HG02642 (cell line): ENCODE data around the gene PCBP4.
"Not testable (repeated sequence)": the region's sequence is repeated elsewhere in the genome, so short reads cannot be mapped to it uniquely, and the experiment has no call there.

Experiments used
- ATAC-seq: cut with Tn5 transposase; IDR thresholded peaks from one replicate; pipeline ENCODE4 v1.9.1; 2021; ENCODE audit warnings: mild to moderate bottlenecking; ENCODE audit not compliant: unreplicated experiment, poor library complexity

The PCBP4 gene

DNA sequence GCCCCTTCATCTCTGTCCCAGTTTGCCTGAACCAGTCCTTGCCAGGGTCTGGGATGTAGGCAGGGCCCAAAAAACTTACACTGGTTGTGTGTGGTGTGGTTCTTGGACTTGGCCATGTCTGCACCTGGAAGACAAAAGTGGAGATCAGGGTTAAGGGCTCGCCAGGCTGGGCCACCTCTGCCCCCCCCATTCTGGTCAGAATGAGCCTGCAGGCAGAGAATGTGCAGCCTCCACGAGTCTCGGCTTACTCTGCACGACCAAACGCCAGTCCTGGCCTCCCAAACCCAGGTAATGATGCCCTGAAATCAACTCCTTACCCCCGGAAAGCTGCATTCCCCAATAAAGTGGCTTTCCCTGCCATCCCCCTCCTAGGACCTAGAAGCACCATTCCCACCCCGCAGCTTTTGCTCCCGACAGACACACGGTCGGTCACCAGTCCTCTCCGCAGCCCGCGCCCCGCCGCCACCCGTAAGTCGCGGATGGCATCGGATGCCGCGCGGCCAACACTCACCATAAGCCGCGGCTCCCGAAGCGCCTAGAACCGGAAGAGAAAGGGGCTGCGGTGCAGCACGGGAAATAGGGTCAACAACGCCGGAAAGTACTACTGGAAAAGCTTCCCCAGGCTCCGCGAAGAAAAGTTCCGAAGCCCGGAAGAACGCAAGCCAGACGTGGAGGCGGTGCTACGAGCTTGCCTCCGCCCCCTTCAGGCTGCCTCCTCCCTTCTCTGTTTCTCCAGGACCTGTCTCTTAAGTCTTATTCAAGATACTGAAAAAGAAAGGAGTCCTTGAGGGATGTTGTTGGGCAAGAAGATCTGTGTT is 28.3 kb upstream of the PCBP4 start, which contains the start of gene RPL29:
RPL29 (minus strand) TSS at position 550 of the 818 bp plus-strand sequence; CDS start at position 116, 434 bp downstream.
- peak; percentile 87 for ATAC-seq

DNA sequence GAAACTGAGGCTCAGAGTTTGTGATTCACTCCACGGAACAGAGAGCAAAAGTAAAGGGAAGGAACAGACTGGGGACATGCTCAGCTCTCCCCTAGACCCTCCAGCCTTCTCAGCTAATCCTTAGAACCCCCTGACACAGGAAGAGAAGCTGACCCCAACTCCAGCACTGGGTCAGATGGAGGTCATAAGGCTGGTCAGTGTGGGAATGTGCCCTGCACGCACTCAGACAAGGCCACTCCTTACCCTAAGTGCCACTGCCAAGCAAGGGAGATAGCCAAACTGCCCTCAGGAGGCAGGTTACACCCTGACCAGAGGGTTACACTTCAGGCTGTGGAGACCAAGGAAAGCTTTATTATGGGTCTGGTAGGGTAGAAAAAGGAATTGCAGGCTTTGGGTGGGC is 27.3 kb upstream of the PCBP4 start:
- ATAC-seq, result no peak

DNA sequence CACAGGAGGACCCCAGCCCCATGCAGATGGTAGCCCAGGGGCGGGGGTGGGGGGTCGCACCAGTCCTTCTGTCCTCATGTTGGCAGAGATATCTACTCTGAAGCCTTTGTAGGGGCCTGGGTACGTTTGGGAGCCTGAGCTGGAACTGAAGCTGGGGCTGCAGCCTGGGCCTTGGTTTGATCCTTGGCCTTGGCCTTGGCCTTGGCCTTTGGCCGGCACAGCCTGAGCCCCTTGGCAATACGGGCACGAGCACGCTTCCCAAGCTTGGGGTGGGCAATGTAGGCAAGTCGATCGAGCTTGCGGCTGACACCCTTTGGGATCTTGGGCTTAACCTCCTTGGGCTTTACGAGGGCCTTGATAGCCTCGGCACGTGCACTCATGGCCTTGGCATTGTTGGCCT is 26.4 kb upstream of the PCBP4 start:
- not testable (repeated sequence) for ATAC-seq

DNA sequence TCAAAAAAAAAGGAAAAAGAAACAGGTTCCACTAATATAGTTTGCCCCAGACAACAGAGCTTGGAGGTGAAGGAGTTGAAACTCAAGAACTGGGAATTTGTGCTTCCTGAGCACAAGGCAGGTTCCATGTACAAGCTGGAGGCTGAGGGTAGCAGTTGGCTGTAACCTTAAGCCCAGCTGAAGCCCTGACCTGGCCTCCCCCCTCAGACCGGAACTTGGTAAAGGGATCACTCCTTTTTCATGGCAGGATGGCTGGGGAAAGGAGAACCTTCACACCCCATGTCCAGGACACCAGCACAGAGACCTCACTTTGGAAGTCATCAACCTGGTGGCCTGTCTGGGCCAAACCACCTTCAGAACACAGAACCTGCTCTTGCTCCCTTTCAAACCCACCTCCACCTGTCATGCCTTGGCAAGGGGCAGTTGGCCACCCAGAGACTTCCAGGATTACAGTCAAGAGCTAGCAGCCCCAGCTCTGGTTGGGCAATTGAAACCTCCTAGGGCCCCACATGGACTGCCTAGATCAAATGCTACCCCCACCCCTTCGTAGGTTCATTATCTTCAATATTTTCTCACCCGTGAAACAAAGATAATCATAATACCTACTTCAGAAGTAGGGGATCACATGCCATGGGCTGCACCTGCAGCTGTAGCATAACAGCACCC is 24.9 kb upstream of the PCBP4 start:
- no peak for ATAC-seq

DNA sequence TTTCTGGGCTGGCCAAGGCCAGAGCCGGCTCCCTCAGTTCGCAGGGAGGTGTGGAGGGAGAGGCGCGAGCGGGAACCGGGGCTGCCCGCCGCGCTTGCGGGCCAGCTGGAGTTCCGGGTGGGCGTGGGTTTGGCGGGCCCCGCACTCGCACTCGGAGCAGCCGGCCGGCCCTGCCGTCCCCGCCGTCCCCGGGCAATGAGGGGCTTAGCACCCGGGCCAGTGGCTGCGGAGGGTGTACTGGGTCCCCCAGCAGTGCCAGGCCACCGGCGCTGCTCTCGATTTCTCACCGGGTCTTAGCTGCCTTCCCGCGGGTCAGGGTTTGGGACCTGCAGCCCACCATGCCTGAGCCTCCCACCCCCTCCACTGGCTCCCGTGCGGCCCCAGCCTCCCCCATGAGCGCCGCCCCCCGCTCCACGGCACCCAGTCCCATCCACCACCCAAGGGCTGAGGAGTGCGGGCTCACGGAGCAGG is 23.3 kb upstream of the PCBP4 start:
- ATAC-seq, result not testable (repeated sequence)

DNA sequence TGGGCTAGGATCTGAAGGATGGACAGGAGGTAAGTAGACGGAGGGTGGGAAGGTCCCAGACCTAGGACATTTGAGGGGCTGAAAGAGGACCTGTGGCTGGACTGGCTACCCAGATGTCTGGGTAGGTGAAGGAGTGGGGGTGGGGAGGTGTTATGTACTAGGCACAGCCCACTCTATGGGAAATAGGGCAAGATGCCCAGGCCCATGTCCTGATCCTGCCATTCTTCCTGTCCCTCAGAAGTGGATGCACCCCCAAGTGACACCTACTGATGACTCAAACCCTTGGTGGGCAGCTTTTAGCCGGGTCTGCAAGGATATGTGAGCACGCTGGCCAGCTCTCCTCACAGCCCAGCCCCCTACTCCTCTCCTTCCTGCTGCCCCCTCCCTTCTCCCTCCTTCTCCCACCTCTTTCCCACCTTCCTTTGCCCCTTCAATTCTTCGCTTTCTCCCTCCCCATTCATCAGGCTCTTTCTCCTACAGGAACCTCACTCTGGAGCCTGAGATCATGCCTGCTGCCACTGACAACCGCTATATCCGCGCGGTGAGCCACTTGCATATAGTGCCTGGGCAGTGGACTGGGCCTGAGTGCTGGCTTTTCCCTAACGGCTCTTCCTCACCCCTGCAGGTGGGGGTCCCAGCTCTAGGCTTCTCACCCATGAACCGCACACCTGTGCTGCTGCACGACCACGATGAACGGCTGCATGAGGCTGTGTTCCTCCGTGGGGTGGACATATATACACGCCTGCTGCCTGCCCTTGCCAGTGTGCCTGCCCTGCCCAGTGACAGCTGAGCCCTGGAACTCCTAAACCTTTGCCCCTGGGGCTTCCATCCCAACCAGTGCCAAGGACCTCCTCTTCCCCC is 21.3 kb upstream of the PCBP4 start:
- no peak for ATAC-seq

DNA sequence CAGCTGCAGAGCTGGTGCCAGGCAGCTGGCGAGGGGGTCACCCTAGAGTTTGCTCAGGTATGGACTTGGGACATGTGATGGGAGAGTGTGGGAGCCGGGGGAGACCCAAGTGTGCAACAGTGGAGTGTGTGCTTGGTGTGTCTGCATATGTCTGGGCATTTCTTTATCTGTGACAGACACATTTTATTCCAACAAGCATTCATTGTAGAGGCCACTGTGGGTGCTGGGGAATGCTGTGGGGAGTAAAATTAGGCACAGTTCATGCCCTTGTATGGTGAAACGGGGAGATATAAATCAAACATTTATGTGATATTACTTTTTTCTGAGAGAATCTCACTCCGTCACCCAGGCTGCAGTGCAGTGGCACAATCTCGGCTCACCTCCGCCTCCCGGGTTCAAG is 20.3 kb upstream of the PCBP4 start:
- no peak for ATAC-seq

DNA sequence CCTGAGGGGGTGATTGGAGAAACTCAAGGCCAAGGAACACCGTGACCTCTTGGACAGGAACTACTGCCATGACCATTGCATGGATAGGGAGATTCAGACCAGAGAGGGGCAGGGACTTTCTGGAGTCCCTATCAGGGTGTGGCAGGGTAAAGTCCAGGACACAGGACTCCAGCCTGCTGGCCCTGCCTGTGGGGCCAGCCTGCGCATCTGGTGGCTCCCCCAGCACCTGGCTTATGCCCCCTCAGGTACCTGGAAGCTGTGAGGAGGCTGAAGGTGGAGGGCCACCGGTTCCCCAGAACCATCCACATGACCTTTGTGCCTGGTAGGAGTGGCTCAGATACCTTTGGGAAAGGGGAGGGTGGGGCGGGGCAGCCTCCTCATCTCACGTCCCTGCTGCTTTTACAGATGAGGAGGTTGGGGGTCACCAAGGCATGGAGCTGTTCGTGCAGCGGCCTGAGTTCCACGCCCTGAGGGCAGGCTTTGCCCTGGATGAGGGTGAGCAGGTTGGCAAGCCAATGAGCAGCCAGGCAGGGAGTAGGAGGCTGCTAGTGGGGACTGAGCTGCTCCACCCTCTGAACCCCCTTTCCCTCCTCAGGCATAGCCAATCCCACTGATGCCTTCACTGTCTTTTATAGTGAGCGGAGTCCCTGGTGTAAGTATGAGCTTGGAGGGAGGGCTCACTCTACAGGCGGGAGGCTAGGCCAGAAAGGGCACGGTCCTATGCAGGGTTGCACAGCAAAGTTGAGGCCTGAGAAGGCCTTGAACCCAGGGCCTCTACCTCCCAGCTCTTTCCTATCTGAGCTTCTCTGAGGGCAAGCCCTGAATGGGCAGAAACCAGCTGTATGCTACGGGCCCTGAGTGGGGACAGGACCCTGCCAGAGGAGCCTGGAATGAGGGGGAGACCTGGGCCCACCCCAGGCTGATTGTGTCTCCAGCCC is 19.0 kb upstream of the PCBP4 start:
- ATAC-seq, result no peak

DNA sequence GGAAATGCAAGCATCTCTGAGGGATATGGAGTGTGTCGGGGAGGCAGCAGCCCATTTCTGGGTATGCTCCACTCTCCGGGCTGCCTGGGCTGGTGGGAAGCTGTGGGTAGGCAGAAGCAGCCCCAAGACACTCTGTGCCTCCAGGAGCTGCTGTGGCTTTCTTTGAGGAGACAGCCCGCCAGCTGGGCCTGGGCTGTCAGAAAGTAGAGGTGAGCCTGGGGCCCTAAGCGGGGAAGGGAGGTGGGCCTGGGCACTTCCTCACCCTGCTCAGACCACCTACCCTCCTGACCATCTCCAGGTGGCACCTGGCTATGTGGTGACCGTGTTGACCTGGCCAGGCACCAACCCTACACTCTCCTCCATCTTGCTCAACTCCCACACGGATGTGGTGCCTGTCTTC is 17.8 kb upstream of the PCBP4 start:
- ATAC-seq, result no peak

DNA sequence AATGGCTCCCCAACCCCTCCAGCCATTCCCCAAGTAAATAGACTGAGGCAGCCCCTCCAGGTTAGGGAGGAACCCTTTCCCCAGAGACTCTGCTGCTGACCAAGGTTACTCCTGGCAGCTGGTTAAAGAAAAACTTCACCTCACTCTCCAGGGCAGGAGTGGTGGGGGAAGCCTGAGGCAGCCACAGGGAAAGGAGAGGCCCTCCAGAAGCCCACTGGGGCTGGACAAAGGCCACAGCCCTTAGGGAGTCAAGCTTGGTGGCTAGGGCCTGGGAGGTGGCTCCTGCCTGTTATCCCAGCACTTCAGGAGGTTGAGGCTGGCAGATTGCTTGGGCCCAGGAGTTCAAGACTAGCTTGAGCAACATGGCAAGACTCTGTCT is 17.0 kb upstream of the PCBP4 start:
- no peak for ATAC-seq

DNA sequence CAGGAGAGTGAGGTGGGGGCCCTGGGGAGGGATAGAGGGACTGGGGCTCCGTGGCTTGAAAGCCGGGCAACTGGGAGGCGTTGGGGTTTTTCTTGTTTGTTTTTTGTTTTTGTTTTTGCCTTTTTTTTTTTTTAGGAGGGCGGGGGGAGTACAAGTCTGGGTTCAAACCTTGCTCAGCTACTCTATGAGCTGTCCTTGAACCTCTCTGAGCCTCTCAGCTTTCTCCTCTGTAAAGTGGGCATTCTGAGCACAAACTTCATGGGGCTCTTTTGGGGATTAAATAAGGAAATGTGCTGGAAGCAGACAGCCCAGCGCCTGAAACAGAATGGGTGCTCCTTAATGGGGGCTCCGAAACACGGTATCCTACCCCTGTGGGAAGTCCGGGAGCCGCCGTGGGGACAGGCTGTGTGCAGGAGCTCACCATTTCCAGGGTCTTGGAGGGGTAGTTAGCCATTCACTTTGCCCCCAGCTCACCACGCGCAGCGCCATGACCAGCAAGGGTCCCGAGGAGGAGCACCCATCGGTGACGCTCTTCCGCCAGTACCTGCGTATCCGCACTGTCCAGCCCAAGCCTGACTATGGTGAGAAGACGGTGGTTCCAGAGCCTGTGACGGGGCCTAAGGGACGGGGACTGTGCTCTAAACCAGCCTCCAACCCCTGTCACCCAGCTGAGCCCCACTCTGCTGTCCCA is 16.5 kb upstream of the PCBP4 start:
- no peak for ATAC-seq

DNA sequence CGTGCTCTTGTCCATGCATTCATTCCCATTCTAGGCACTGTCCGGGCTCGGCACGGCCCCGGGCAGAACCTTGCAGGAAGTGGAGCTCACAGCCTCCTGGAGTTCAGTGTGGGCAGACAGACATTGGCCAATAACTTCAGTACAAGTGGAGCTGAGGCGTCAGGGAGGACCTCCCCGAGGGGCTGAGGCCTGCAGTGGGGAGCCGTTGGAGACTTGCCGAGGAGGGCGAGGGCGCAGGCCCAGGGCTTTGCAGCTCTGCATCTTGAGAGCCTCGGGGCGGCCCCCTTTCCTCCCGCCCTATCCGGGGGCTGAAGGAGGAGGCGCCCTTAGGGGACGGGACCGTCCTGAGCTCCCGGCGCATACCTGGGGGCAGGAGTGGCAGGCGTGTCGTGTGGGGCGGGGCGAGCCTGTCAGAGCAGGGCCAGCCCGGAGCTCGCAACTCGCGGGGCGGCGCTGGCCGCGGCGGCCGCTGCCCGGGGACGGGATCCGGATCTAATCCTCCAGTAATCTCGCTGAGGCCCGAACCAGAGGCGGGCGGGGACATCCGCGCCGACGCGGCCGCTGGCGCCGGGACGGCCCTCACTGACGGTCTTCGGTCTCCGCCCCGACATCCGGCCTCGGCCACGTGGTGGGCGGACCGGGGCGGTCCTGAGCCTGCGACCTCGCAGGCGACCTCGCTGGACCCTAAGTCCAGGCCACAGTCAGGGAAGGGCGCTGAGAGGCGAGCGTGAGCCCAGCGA is 15.8 kb upstream of the PCBP4 start, which contains the start of gene ACY1:
ACY1 (plus strand) TSS at position 698 of the 740 bp plus-strand sequence. CDS start 530 bp downstream, outside the sequence.
- peak; percentile 72 for ATAC-seq

DNA sequence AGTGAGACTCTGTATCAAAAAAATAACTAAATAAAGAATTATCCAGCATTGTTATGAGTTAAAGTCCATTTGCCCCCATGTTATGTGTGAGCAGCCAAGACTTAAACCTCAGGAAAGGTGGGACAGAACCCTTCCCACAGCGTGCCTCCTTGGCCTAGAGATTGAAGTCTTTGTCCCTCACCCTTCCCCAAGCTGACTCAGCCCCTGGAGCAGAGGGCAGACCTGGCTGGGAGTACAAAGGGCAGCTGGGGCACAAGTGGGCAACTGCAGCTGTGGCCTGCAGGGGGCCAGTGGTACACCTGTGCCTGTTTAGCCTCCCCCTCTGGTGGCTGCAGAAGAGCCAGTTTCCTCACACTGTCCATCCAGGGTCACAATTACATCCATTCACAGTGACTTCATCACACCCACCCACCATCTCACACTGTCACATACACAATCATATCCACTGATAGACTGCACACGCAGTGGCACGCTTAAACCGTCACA is 15.1 kb upstream of the PCBP4 start:
- peak; percentile 46 for ATAC-seq

DNA sequence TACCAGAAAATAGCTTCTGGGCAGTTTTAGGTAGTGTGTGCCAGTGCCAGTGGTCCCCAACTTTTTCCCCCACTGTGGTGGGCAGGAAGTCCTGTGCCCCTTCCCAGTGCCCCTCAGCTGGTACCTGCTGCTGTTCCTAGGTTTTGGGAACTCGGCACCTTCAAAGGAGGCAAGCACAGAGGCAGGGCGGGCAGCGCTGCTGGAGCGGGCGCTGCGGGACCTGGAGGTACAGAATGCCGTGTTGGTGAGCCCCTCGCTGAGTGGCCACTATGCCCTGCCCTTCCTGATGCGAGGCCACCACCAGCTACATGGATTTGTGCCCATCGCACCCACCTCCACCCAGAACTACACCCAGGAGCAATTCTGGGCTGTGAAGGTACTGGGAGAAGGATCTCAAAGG is 13.0 kb upstream of the PCBP4 start:
- ATAC-seq, result no peak

DNA sequence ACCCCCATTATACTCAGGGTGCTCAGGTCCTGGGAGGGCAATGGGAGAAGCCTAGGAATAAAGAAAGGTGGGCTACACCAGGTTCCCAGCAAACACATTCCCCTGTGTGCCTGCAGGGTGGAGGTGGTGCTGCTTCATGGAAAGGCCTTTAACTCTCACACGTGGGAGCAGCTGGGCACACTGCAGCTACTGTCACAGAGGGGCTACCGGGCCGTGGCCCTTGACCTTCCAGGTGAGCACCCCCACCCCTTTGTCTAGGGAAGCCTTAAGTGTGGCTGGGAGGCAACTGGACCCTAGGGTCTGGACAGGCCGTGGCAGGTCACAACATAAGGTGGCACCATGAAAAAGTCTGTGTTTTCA is 10.9 kb upstream of the PCBP4 start:
- ATAC-seq, result no peak

DNA sequence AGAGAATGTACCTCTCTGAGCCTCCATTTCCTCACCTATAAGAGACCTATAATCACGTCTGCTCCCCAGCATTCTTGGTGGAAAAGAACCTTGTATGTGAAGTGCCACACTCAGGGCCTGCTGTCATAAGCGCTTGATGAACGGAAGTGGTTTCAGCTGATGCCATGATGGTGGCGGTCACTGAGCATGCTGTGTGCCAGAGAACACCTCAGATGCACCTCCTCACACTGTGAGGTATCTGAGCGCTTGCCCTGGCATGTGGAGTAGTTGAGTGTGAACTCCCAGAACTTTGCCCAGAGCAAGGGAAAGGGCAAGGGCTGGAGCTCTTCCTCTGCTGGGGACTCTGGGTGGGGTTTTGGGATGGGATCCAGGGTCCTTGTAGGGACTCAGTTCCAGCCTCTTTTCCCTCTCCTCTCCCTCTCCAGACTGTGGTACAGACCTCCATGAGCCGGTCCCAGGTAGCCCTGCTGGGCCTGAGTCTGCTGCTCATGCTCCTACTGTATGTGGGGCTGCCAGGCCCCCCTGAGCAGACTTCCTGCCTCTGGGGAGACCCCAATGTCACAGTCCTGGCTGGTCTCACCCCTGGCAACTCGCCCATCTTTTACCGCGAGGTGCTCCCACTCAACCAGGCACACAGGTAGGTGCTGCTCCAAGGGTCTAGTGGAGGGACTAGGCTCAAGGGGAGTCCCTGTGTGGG is 10.3 kb upstream of the PCBP4 start:
- ATAC-seq, result no peak

DNA sequence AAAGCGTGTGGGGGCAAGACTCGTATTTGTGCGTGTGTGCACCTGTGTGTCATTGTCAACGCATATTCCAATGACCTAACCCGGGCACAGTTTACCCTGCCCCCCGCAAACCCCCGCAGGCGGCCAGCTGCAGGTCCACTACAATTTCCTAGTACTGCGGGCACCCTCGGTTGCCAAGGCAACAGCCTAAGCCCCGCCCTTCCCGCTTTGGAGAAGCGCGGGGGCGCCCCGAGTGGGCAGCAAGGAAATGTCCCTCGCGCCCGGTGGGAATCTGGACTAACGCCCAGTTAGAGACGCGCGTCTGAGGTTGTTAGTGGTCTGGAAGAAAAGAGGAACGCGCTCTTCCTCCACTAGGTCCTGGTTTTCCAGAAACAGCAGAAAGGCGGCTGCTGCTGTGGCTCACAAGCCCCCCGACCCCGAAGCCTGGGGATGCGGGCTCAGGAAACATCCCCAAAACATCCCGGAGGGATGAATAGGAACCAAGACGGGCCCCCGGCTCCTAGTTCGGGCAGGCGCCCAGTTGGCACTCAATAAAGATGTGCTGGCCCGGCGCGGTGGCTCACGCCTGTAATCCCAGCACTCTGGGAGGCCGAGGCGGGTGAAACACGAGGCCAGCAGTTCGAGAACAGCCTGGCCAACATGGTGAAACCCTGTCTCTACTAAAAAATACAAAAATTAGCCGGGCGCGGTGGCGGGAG is 8.7 kb upstream of the PCBP4 start:
- no peak for ATAC-seq
